DMS53 treated with DMSO at 0.1 percent for 48 hours (cell line): Measurements from ENCODE around the gene MAP4K1.

ENCODE experiments used
- DNase-seq: peaks from one replicate; lab custom pipeline; 2025; ENCODE audit not compliant: unreplicated experiment; lab: John Stamatoyannopoulos, UW

MAP4K1 gene

GRCh38 chr19:38547421-38547820, 70.3 kb downstream of the MAP4K1 start:
- DNase-seq = no peak

GRCh38 chr19:38545596-38545995, 72.2 kb downstream of the MAP4K1 start:
- DNase-seq = no peak

- DNase-seq = no peak
These were observed 73.0 kb downstream of the MAP4K1 start for GRCh38 chr19:38544569-38545315.

GRCh38 chr19:38543807-38544568, 73.8 kb downstream of the MAP4K1 start:
- peak; percentile 55 for DNase-seq

GRCh38 chr19:38543286-38543806, 74.4 kb downstream of the MAP4K1 start:
- no peak for DNase-seq

- no peak for DNase-seq
These were observed 75.7 kb downstream of the MAP4K1 start for GRCh38 chr19:38542040-38542439.

- DNase-seq = no peak
These were observed 78.0 kb downstream of the MAP4K1 start for GRCh38 chr19:38539751-38540150.

- no peak for DNase-seq
These were observed 78.8 kb downstream of the MAP4K1 start for GRCh38 chr19:38538793-38539528.

GRCh38 chr19:38538386-38538785, 79.4 kb downstream of the MAP4K1 start:
- DNase-seq = no peak
